LNCAP (cell line): ENCODE data around the gene ARPC1B.

Experiments used
- TF ChIP-seq, protein P1 (sequence below): fragments of 450-650 bp; IDR thresholded peaks from 2 replicates; pipeline ENCODE4 v1.5.1; 2017; ENCODE audit warnings: mild to moderate bottlenecking

ARPC1B gene

DNA sequence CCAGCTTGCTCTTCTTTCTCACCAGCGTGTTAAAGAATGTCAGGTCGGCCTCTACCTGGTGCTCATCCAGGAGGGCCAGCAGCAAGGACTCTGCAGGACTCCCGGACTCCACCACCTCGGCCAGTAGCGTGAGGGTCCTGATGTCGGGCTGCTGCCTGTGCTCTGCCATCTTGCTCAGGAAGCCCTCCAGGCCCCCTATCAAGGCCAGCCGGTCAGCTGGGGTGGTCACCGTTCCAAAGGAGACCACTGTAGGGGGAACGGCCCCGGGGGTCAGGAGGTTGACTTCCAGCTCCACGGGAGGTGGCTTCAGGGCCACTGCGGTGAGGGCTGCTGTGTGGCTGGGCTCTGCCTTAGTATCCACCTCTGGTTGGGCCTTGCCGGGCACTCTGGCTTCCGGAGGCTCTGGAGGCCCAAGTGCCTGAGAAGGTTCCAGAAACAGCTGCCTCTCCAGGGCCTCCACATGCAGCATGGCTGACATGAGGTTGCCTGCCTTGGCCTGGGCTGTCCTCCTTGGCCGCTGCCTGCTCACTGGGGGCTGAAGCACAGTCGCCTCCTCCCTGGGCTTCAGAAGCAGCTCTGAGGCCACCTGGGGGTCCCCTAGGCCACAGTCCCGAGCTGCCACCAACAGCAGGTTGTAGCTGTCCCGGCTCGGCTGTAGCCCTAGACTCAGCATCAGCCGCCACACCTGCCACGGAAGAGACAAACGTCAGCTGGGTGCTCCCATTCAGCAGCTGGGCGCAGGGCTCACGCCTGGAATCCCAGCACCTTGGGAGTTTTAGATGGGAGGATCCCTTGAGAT, 50.6 kb downstream of the ARPC1B start:
- TF ChIP-seq, protein P1, sequence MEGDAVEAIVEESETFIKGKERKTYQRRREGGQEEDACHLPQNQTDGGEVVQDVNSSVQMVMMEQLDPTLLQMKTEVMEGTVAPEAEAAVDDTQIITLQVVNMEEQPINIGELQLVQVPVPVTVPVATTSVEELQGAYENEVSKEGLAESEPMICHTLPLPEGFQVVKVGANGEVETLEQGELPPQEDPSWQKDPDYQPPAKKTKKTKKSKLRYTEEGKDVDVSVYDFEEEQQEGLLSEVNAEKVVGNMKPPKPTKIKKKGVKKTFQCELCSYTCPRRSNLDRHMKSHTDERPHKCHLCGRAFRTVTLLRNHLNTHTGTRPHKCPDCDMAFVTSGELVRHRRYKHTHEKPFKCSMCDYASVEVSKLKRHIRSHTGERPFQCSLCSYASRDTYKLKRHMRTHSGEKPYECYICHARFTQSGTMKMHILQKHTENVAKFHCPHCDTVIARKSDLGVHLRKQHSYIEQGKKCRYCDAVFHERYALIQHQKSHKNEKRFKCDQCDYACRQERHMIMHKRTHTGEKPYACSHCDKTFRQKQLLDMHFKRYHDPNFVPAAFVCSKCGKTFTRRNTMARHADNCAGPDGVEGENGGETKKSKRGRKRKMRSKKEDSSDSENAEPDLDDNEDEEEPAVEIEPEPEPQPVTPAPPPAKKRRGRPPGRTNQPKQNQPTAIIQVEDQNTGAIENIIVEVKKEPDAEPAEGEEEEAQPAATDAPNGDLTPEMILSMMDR = no peak

DNA sequence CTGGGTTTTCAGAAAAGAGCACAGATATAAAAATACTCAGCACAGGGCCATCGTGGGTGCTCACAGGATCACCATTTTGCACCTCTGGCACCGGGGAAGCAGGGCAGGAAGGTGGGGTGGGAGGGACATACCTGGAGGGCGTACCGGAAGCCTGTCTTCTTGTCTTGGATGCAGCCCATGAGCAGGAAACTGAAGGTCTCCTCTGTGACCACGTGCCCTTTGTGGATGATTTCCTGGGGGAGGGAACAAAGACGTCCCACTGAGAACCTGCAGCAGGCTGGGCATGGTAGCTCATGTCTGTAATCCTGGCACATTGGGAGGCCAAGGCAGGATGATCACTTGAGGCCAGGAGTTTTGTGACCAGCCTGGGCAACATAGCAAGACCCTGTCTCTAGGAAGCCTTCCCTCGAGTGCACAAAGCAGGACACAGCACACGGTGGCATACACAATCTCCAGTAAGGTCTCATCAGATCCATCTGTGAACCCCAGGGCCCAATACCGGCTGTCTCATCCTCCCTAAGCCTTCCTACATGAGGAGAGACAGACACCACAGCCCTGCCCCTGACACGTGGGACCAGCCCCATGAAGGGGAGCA, 54.5 kb downstream of the ARPC1B start:
- TF ChIP-seq, protein P1 = no peak

DNA sequence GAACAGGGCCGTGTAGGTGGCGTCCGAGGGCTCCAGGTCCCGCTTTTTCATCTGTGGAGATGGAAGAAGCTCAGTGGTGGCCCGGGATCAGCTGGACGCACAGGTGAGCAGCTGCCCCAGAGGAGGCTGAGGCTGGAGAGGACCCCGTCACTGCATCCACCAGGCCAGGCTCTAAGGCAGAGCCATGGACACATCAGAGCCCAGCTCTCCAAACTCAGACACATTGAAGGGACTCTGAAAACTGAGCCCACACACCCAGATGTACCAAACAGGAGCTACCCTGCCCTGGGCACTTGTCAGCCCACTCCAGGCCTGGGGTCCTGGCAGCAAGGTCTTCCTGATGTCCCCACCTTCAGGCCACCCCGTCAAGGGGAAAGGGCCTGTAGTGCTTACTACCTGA, 55.2 kb downstream of the ARPC1B start:
- TF ChIP-seq, protein P1 = no peak

DNA sequence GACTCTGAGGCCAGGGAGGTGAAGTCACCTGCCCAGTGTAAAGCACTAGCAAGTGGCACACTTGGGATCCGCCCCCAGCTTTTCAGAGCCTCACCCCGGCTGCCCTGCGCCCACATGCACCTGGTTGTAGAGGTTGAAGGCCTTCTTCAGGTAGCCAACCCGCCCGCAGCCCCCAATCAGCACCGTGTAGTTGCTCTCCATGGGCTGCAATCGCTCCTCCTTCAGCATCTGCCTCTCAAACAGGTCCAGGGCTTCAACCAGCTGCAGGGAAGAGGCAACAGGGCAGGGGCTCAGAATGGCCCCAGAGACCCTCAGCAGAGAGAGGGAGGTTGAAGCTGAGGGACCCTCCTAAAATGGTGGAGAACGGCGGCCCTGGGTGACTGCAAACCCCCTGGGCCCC, 58.6 kb downstream of the ARPC1B start:
- TF ChIP-seq, protein P1 = no peak

DNA sequence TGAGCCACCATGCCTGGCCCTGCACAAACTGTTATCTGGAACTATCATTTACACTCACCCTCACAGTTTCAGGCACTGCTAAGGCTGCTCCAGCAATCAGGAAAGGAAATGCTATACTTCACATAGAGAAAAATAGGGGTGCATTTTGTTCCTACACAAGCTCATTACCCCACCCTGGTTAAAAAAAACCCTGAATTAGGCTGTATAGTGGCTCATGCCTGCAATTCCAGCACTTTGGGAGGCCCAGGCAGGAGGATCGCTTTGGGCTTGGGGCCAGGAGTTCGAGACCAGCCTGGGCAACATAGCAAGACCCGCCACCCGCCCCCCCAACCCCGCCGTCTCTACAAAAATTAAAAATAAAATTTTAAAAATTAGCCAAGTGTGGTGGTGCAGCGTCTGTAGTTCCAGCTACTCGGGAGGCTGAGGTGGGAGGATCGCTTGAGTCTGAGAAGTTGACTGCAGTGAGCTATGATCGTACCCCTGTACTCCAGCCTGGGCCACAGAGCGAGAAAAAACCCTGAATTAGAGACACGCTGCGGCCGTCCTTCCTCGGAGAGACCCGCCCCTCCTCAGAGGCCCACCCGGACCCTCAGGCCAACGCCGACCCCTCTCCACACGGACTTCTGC, 63.5 kb downstream of the ARPC1B start:
- TF ChIP-seq, protein P1 = no peak

DNA sequence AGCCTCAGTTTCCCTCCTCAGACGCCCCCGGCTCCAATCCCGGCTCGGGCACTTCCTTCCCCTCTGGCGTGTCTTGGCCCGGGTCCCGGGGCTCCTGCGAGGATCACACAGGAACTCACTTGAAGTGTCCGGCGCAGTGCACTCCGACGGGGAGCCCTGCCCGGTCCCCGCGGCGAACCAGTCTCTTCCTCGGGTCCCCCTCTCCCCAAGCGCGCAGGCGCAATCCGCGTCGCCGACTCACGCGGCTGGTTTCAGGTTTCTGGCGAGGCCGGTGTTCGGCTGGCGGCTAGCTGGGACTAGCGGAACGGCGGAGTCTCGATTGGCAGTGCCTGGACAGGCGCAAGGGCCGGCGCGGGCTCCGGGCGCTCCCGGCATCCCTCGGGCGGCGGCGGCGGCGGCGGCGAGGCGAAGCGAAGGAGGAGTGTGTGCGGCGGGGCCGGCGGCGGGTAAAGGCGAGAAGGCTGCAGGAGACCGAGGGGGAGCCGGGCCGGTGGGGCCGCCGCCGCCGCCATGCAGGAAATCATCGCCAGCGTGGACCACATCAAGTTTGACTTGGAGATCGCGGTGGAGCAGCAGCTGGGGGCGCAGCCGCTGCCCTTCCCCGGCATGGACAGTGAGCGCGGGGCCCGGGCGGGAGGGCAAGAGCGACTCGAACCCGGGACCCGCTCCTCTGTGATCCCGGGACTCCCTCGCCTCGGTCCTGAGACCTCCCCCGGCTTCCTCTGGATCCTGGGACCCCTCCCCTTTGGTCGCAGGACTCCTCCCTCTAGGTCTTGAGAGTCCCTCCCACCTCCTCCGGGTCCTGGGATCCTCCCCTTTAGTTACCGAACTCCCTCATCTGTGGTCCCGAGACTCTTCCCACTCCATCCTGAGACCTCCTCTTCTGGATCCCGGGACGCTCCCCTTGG, 64.3 kb downstream of the ARPC1B start, which contains the start of the genes CPSF4 and PTCD1:
TSS of gene CPSF4 (plus strand) at position 371 of the 908 bp plus-strand sequence. CDS start at position 511, 140 bp downstream.
TSS of gene PTCD1 (minus strand) at position 226 of the 908 bp plus-strand sequence. CDS start 3,556 bp downstream, outside the sequence.
- TF ChIP-seq, protein P1 = no peak

DNA sequence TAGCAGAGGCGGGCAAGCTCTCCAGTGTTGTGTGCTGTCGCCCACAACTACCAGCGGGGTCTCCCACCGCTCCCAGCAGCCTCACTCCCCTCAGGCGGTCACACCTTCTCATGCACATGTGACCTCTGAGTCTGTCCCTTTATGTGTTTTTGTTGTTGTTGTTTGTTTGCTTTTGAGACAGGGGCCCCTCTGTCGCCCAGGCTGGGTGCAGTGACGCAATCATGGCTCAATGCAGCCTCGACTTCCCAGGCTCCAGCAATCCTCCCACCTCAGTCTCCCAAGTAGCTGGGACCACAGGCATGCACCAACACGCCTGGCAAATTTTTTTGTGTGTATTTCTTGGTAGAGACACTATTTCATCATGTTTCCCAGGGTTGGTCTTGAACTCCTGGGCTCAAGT, 65.7 kb downstream of the ARPC1B start:
- TF ChIP-seq, protein P1 = no peak
